Naive B cell (primary cell): ENCODE measurements around the gene CELF2. TPM values are rescaled to one million over a fixed set of nuclear protein-coding genes. Genes with fewer than 3 reads are reported as not detected.

Experiments used
- ATAC-seq, 2 donors: fragments of 150-1000 bp; cut with Tn5 transposase; 2 replicates each; pipeline ENCODE4 v1.10.0; 2021; ENCODE audit warnings: low read depth in 2 of 2, mild to moderate bottlenecking in 2 of 2, moderate library complexity in 2 of 2
- DNase-seq: peaks from one replicate; pipeline ENCODE4 v3.0.0; 2022
- H3K27ac Mint-ChIP-seq, 6 donors: one replicate each; pipeline ENCODE4 v1.8.0; 2020 to 2022; ENCODE audit warnings: mild to moderate bottlenecking in 6 of 6, mixed read lengths in 6 of 6, moderate library complexity in 5 of 6, inconsistent platforms in 2 of 6
- H3K27me3 Mint-ChIP-seq, 3 donors: one replicate each; pipeline ENCODE4 v1.8.0; 2021 to 2022; ENCODE audit warnings: mixed read lengths in 3 of 3, mild to moderate bottlenecking in 1 of 3
- H3K36me3 Mint-ChIP-seq, 2 donors: one replicate each; pipeline ENCODE4 v1.8.0; 2020 to 2022; ENCODE audit warnings: mixed read lengths in 2 of 2, inconsistent platforms in 1 of 2, mild to moderate bottlenecking in 1 of 2
- H3K4me1 Mint-ChIP-seq, 3 donors: one replicate each; pipeline ENCODE4 v1.8.0; 2020 to 2022; ENCODE audit warnings: mixed read lengths in 3 of 3, inconsistent platforms in 1 of 3, mild to moderate bottlenecking in 1 of 3, moderate library complexity in 1 of 3
- H3K4me3 Mint-ChIP-seq, 8 donors: one replicate each; pipeline ENCODE4 v1.8.0; 2020 to 2022; ENCODE audit warnings: mild to moderate bottlenecking in 8 of 8, mixed read lengths in 8 of 8, moderate library complexity in 8 of 8, inconsistent platforms in 2 of 8
- H3K9me3 Mint-ChIP-seq, 7 donors: one replicate each; pipeline ENCODE4 v1.8.0; 2020 to 2022; ENCODE audit warnings: mixed read lengths in 7 of 7, mild to moderate bottlenecking in 5 of 7, inconsistent platforms in 2 of 7, moderate library complexity in 1 of 7
- polyA plus RNA-seq, 6 donors: library from polyadenylated mRNA; unstranded; fragments of 300-500 nt; fragmentation: Illumina TruSeq; gene quantifications; one replicate each; pipeline ENCODE4 v1.2.3, GENCODE V29; 2021; ENCODE audit warnings: low read depth in 6 of 6

Gene CELF2
- polyA plus RNA-seq, 6 donors from 2014 or later: 127 to 186 (median 141) TPM

DNA sequence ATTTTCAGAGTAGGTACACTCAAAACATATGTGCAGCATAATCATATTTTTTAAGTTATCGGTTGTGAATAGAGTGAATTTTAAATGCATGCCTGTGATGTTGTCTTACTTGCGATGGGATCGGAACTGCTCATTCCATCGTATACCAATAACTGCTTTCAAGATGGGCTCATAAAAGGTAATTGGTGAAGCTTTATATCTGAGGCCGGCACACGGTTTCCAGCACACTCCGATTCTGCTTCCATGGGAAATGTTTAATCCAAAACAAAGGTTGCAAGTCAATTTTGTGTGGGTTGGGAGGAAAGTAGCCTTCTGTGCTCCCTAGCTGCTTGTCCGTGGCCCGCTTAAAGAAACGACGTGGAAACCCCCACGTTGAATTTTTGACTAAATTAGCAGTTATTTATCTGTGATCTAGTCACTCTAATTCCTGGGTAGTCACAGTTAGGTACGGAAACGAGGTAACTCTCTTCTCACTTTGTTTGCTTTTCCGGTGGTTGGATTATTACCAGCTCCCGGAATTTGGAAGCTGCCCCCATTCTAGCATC is 10.1 kb upstream of the CELF2 start:
- ATAC-seq: no peak
- no peaks in the 10 kb centered on the region for H3K9me3 Mint-ChIP-seq
- peaks cover 56 to 64% (median 56%) of the 10 kb centered on the region in 3 donors for H3K27me3 Mint-ChIP-seq
- no peak for DNase-seq
- H3K4me1 Mint-ChIP-seq: no peaks in the 10 kb centered on the region
- H3K4me3 Mint-ChIP-seq: no peak overlapping the region
- no peaks in the 10 kb centered on the region for H3K36me3 Mint-ChIP-seq
- no peak overlapping the region for H3K27ac Mint-ChIP-seq

DNA sequence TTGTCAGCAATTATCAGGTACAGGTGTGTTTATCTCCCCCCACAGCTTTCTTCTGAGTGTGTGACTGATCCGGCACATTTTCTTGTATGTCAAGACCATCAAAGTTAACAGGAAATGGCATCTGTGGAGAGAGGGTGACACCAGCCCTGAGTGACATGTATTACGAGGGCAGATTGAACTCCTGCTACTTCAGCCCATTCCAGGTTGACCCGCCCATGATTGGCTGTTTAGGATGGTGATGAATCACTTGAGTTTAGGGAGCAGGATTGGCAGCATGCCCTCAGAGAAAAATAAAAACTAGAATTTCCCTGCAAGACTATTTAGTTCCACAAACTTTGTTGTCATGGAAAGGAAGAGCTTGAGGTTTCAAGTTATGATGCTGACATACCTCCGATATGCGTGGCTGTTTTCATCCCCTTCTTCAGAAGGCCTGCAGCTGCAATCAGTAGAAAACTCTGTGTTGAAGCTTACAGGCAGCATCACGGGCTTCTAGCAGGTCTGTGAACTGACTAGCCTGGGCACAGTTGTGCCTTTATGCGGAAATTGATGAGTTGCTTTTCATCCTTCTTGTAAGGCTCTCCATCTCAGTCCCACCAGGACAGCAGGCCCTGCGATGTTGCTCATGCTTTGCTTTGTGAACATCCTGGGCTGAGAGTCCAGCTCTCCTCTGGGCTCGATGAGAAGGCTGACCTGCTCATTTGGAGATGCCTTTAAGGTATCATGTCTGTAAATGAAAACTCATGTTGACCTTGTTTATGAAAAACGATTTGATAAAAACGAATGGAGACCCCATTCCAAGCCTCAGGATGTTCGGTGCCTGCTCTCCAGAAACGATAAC is 8.0 kb upstream of the CELF2 start:
- no peak overlapping the region for H3K4me3 Mint-ChIP-seq
- no peaks in the 10 kb centered on the region for H3K36me3 Mint-ChIP-seq
- no peak for ATAC-seq
- H3K27ac Mint-ChIP-seq: no peak overlapping the region
- DNase-seq: no peak
- H3K27me3 Mint-ChIP-seq: peaks cover 70 to 76% (median 75%) of the 10 kb centered on the region in 3 donors
- H3K4me1 Mint-ChIP-seq: peaks cover 0 to 5% (median 0%) of the 10 kb centered on the region in 3 donors
- no peaks in the 10 kb centered on the region for H3K9me3 Mint-ChIP-seq

DNA sequence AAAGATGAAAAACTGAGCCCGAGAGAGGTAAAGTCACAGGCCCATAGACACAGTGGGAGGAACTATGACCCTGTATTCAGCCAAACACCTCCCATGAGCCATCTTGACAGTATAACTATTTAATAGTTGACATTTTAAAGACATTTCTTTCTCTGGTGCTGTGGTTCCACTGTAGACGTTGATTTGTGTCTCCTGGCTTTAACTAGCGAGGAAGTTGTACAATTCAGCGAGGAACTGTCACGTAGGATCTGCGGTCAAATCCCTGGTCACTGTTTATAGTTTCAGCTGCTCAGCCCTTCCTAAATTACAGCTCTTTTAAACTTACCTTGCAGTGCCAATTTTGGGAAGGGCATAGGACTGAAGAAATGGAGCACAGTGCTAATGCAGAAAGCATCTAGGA is 7.1 kb upstream of the CELF2 start:
- no peaks in the 10 kb centered on the region for H3K36me3 Mint-ChIP-seq
- no peaks in the 10 kb centered on the region for H3K9me3 Mint-ChIP-seq
- H3K4me1 Mint-ChIP-seq: peaks cover 0 to 5% (median 0%) of the 10 kb centered on the region in 3 donors
- H3K4me3 Mint-ChIP-seq: no peak overlapping the region
- no peak for DNase-seq
- peaks cover 66 to 76% (median 75%) of the 10 kb centered on the region in 3 donors for H3K27me3 Mint-ChIP-seq
- ATAC-seq: no peak
- H3K27ac Mint-ChIP-seq: no peak overlapping the region

DNA sequence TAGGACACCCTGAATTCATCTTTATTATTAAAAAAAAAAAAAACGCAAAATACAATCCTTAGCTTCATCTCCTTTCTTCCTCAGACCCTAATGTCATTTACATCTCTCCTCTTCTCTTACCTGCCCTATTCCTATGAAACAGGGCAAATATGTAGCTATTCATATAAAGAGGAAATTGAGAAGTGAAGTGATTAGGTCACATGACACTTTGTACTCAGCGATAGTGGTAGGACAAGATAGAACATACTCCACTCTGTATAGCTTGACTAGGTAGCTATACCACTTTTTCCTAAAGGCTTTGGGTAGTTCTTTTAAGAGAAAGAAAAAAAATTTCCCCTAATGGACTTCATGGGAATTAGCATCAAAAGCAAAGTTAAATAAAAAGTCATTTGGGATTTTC is 6.2 kb upstream of the CELF2 start:
- H3K4me1 Mint-ChIP-seq: peaks cover 0 to 5% (median 0%) of the 10 kb centered on the region in 3 donors
- ATAC-seq (no peak), DNase-seq (no peak)
- H3K9me3 Mint-ChIP-seq: no peaks in the 10 kb centered on the region
- H3K36me3 Mint-ChIP-seq: no peaks in the 10 kb centered on the region
- H3K27ac Mint-ChIP-seq: no peak overlapping the region
- no peak overlapping the region for H3K4me3 Mint-ChIP-seq
- peaks cover 64 to 69% (median 69%) of the 10 kb centered on the region in 3 donors for H3K27me3 Mint-ChIP-seq

DNA sequence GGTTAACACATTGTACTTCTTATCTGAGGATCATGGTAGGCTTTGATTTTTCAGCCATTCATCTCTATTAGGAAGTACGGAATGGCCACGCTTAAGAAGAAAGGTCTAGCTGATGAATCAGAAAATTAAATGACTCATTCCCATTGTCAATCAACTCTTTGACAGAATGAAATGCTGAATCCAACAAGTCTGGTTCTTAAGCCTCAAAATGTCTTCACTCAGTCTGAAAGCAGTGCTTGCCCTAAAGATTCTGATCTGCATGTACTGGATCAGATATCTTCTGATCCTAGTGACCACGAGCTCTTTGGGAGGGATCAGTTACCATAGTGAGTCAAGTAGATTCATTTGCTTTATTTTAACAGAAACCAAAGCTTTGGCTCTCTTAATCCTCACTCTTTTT is 5.7 kb upstream of the CELF2 start:
- ATAC-seq: no peak
- no peak for DNase-seq

DNA sequence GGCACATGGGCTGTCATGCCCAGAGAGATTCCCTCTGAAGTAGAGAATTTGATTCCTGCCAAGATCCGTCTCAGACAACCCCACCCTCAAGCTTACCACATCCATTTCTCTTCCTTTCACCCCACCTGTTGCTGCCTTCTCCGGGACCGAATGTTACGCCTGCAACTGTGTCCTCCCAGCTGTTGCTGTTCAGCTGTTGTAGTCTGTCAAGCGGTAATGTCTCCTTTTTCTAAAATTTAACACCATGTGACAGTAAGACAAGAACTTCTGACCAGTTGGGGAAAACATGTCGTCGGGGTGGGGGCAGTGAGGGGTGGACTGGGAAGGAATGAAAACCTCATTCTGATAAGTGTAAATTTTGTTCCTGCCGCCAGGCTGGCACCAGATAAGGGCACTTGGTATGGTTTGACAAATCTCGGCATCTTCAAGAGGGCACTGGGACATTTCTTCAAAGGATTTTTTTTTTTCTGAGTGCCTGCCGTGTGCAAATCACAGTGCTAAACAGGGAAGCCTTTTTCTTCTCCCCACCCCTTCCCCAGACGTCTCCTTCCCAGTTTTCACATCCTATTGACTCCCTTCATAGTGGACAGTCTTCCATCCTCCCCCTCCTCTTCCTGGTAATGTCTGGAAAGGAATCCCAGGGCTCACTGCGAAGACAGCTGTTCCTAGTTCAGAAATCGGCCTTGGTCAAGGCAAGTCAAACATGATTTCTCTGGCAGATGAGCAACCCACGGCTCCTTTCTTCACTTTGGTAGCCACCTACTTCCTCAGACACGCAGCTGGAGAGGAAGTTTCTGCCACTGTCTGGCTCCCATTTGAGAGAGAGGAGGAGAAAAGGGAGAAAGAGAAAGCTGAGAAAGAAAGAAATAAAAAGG is 5.0 kb upstream of the CELF2 start:
- Mint-ChIP-seq H3K9me3 (no peaks in the 10 kb centered on the region), H3K27me3 (peaks cover 69 to 75% (median 70%) of the 10 kb centered on the region in 3 donors), H3K27ac (no peak overlapping the region), H3K36me3 (no peaks in the 10 kb centered on the region), H3K4me1 (peaks cover 3 to 5% (median 3%) of the 10 kb centered on the region in 3 donors), H3K4me3 (peak overlapping the region in 1 of 8 donors; percentile 22)
- DNase-seq: no peak
- ATAC-seq: no peak

More for the DNA sequence above, 5.7 kb upstream of the CELF2 start:
- Mint-ChIP-seq H3K4me1 (peaks cover 0 to 5% (median 0%) of the 10 kb centered on the region in 3 donors), H3K4me3 (no peak overlapping the region), H3K9me3 (no peaks in the 10 kb centered on the region), H3K27me3 (peaks cover 65 to 70% (median 69%) of the 10 kb centered on the region in 3 donors), H3K36me3 (no peaks in the 10 kb centered on the region), H3K27ac (no peak overlapping the region)

DNA sequence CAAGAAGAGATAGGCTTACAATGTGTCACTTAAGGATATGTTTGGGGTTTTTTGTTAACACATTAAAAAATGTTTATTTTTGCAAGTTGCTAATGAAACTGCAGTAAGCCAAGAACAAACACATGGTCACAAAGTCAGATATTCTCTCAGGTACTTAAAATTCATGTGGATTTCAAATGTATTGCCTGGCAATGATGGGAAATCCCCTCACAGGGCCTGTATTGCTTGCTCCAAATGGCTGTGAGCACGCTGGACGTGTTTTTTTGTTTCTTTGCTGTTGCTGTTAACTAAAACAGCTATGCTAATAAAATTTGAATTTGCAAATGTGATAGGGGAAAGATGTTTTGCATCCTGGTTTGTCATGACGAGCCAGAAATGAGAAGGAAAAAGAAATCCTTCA is 3.8 kb upstream of the CELF2 start:
- H3K4me1 Mint-ChIP-seq: peaks cover 5 to 8% (median 7%) of the 10 kb centered on the region in 3 donors
- DNase-seq (no peak), ATAC-seq (no peak)
- H3K27me3 Mint-ChIP-seq: peaks cover 61 to 69% (median 64%) of the 10 kb centered on the region in 3 donors
- no peaks in the 10 kb centered on the region for H3K36me3 Mint-ChIP-seq
- H3K27ac Mint-ChIP-seq: peak overlapping the region in 1 of 6 donors; percentile 68
- H3K9me3 Mint-ChIP-seq: no peaks in the 10 kb centered on the region
- H3K4me3 Mint-ChIP-seq: no peak overlapping the region

DNA sequence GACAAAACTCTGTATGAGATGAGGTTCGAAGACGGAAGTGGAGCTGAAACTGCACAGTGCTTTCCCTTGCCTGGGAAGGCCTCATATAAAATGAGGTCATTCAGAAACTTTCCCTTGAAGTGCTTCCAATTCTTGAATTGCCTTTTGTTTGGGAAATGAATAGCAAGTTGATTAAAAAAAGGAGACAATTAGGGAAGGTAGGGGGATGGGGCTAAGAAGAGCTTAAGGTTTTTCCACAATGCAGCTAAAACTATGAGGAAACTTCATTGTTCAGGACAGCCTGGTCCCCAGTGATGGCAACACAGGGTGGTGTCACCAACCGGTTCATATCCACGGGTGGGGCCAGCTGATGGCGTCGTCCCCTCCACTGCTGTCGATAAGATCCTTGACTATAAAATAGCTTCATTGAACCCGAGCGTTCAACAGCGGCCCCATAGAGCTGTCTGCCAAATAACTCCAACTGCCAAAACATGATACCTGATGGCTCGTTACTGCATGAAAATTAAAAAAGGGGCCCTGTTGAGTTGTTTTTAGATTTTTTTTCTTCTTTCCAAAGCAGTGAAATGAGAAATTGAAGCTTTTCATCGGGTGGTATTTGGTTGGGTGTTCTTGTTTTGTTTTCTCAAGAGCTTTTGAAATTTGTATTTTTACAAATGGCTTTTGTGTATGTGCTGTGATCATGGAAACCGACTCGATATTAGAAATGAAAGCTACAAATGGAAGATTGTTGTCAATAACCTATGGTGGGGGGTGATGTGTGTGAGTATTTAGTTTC is 2.8 kb upstream of the CELF2 start:
- ATAC-seq (no peak), DNase-seq (no peak)
- peaks cover 8 to 12% (median 9%) of the 10 kb centered on the region in 3 donors for H3K4me1 Mint-ChIP-seq
- no peak overlapping the region for H3K27ac Mint-ChIP-seq
- no peaks in the 10 kb centered on the region for H3K36me3 Mint-ChIP-seq
- peak overlapping the region in 1 of 8 donors; percentile 16 for H3K4me3 Mint-ChIP-seq
- H3K9me3 Mint-ChIP-seq: no peaks in the 10 kb centered on the region
- peaks cover 66 to 75% (median 68%) of the 10 kb centered on the region in 3 donors for H3K27me3 Mint-ChIP-seq

DNA sequence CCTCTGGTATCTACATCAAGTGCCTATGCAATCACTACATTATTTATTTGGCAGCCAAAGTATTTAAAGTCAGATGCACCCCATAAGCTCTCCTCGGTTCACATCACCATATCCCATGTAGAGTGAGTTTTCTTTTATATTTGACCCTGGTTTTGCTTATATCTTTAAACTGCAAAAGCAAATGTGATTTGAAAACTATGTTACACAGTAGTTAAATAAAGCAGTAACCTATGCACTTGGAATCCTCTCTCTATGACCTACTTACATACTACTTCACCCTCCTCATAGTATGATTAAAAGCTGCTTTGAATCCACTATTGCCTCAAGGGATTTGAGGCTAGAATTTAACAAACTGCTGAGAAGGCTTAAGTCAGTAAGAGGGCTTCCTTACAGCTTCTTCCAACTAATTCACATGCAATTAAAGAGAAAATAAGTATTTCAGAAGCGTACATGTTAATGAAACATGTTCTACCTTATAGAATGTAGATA is 2.2 kb upstream of the CELF2 start:
- H3K27me3 Mint-ChIP-seq: peaks cover 69 to 76% (median 69%) of the 10 kb centered on the region in 3 donors
- H3K9me3 Mint-ChIP-seq: no peaks in the 10 kb centered on the region
- DNase-seq: no peak
- H3K4me3 Mint-ChIP-seq: no peak overlapping the region
- H3K27ac Mint-ChIP-seq: no peak overlapping the region
- H3K4me1 Mint-ChIP-seq: peaks cover 8 to 12% (median 9%) of the 10 kb centered on the region in 3 donors
- ATAC-seq: no peak
- no peaks in the 10 kb centered on the region for H3K36me3 Mint-ChIP-seq

DNA sequence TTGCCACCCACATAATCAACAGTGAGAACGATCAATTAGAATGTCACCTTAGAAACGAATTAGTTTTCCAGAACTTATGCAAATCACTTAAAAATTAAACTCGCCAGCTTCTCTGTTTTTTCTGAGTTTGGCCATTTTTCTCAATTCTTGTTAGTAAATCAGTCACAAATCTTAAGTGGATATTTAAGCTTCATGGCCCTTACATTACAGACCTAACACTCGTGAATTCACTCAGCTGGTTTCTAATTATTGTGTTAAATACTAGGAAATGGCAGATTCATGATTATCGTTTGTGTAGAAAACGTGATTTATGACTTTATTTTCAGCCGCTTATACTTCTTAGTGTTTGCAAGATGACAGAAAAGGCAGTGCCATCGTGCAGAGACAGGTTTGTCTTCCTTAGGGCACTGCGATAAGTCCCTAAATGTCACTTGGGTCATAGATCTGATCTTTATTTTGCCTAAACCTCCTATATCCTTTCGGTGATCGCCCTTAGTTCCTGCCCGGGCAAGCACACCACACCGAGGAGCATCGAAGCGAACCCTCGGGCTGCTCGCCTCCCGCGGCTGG is 587 bp upstream of the CELF2 start:
- Mint-ChIP-seq H3K27ac (no peak overlapping the region), H3K9me3 (no peaks in the 10 kb centered on the region), H3K27me3 (peaks cover 65 to 68% (median 68%) of the 10 kb centered on the region in 3 donors), H3K4me3 (peak overlapping the region; percentile 46 to 88 (median 78)), H3K4me1 (peaks cover 8 to 12% (median 9%) of the 10 kb centered on the region in 3 donors), H3K36me3 (no peaks in the 10 kb centered on the region)
- DNase-seq (no peak), ATAC-seq (peak in 1 of 2 donors; percentile 43)

DNA sequence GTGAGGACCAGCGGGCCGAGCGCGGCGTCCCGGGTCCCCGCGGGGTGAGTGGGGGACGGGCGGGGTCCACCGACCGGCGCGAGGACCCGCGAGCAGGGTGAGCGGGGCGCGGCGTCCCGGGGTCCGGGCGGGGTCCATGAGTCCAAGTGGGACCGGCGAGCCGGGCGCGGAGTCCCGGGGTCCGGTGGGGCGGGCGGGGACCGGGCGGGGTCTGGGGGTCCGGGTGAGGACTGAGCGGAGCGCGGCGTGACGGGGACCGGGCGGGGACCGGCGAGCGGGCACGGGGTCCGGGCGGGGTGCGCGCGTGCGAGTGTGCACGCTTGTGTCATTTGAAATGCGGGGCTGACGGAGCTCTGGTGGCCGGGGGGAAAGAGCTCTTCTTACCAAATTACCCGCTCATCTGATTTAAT is 765 bp downstream of the CELF2 start:
- DNase-seq (no peak), ATAC-seq (peak in 1 of 2 donors; percentile 13)
- H3K4me1 Mint-ChIP-seq: peaks cover 7 to 9% (median 8%) of the 10 kb centered on the region in 3 donors
- H3K4me3 Mint-ChIP-seq: peak overlapping the region; percentile 64 to 92 (median 86)
- H3K36me3 Mint-ChIP-seq: no peaks in the 10 kb centered on the region
- peaks cover 65 to 68% (median 67%) of the 10 kb centered on the region in 3 donors for H3K27me3 Mint-ChIP-seq
- H3K27ac Mint-ChIP-seq: no peak overlapping the region
- H3K9me3 Mint-ChIP-seq: no peaks in the 10 kb centered on the region

DNA sequence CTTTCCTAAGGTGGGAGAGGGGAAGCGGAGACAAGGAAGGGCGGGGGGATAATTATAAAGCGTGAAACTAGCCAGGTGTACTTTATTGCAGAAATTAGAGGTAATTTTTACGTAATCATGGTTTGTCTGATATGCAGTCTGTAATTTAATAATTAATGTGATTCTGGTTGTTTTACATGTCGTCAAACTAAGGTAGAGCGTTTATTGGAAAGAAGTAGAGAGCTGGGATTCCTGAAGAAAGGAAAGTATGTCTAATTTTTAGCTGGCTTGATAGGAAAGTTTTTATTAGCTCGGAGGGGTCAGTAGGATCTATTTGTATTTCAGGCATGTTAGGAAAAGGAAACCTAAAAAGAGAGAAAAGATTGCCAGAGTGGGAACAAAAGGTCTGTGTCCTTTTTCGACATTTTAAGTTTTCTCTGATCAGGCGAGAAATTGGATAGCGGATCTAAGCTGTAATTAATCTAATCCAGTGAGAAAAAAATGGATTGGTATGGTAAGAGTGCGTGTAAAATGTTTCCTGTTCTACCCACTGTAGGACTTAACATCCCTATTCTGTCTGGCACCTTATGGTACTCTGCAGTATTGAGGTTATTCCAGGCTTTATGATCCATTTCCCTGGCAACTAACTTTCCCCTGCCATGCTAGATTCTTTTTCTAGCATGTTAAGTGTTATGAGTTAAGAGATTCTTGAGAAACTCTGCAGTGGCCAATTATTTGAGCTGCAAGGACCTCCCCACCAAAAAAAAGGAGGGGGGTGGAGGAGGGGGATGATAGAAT is 1.4 kb downstream of the CELF2 start:
- H3K9me3 Mint-ChIP-seq: no peaks in the 10 kb centered on the region
- DNase-seq: no peak
- peak overlapping the region; percentile 64 to 92 (median 86) for H3K4me3 Mint-ChIP-seq
- peaks cover 60 to 67% (median 66%) of the 10 kb centered on the region in 3 donors for H3K27me3 Mint-ChIP-seq
- peak overlapping the region in 2 of 6 donors; percentile 2 to 34 for H3K27ac Mint-ChIP-seq
- H3K36me3 Mint-ChIP-seq: no peaks in the 10 kb centered on the region
- peaks cover 7 to 9% (median 8%) of the 10 kb centered on the region in 3 donors for H3K4me1 Mint-ChIP-seq
- ATAC-seq: no peak
